ENCODE data around the gene CCDC88C.

Gene CCDC88C

DNA sequence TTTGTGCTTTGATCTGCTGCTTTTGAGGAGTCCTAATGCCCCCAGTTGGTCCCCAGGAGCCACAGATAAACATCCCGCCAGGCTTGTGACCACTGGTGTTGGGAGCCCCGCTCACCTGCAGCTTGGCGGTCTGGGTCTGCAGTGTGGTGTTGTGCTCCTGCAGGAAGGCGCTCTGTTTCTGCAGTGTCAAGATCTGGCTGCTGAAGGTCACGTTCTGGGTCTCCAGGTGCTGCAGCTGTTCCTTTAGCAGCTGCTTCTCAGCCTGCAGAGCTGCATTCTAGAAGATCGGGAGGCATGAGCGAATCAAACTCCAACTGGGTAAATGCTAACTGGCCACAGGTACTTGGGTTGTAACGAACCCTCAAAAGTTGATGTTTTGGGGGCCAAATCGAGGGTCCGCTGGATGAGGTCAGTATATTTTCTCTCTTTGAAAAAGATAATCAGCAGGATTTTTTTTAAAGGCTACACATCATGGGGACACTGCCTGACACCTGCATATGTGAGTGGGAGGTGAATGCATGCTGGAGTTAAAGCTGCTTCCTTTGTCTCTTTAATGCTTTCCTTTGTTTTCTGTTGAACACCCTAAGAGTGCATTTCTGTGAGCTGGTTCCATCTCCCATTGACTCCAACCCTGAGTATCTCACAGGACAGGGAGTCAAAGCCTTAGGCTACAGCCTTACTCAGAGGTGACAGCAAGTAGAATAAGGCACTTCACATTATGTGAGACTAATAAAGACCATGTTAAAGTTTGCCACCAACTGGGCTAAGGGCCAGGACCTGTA is 111.8 kb downstream of the CCDC88C start:
- Histone ChIP-seq H3K27me3 (ENCODE audit: insufficient read depth, poor library complexity, severe bottlenecking) (no peaks in the 10 kb centered on the region), H3K27ac (ENCODE audit: poor library complexity, severe bottlenecking) (no peak overlapping the region), H3K36me3 (ENCODE audit: low read depth) (peaks cover 76% of the 10 kb centered on the region), H3K4me1 (ENCODE audit: insufficient read depth, poor library complexity, severe bottlenecking) (no peaks in the 10 kb centered on the region), H3K4me3 (ENCODE audit: severe bottlenecking) (no peak overlapping the region), H3K9me3 (ENCODE audit: severe bottlenecking) (no peaks in the 10 kb centered on the region)
- TF ChIP-seq CTCF (IDR thresholded peaks at IDR 0.05; ENCODE audit: poor library complexity, severe bottlenecking): no peak
- DNase-seq (ENCODE audit: low spot score) (no peak), ATAC-seq (ENCODE audit: low read depth) (no peak)

DNA sequence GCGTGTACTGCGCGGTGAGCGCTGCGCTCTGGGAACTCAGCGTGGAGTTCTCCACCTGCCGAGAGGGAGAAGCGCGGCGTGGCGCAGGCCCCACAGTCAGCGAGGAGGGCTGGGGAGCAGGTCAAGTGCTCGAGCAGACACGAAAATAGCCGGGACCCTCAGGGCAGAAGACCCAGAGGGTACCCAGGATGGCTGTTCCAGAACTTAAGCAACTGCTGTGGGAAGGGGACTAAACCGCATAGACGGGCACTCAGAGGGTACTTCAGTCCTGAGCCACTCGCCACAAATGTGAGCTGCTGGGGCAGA is 113.7 kb downstream of the CCDC88C start:
- DNase-seq (ENCODE audit: low spot score): no peak
- H3K4me3 ChIP-seq (ENCODE audit: severe bottlenecking): no peak overlapping the region
- TF ChIP-seq CTCF (IDR thresholded peaks at IDR 0.05; ENCODE audit: poor library complexity, severe bottlenecking): no peak

DNA sequence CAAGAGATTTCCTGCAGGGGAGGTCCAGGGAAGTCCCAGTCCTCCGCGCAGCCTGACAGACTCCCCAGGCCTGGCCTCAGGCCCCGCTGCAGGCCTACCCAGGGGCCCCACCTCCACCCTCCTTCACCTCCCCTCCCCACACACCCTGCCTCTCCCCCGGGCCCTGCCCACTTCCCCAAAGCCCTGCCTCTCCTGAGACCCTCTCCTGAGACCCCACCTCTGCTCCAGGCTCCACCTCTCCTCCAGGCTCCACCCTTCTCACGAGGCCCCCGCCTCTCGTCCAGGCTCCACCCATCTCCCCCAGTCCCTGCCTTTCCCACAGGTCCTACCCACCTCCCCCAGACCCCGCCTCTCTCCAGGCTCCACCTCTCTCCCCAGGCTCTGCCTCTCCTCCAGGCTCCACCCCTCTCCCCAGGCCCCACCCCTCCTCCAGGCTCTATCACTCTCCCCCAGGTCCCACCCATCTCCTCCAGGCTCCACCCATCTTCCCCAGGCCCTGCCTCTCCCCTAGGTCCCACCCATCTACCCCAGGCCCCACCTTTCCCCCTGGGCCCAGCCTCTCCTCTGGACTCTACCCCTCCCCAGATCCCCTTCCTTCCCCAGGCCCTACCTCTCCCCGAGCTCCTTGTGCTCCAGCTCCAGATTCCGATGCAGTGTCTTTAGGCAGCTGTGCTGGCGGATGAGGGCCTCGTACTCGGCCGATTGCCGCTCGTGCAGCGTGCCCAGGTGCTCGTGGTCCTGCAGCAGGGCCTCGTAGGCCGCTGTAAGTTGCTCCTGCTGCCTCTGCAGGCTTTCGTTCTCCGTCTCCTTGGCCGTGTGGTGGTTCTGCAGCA is 114.3 kb downstream of the CCDC88C start:
- Histone ChIP-seq H3K9me3 (ENCODE audit: severe bottlenecking) (no peaks in the 10 kb centered on the region), H3K27ac (ENCODE audit: poor library complexity, severe bottlenecking) (no peak overlapping the region), H3K36me3 (ENCODE audit: low read depth) (peaks cover 75% of the 10 kb centered on the region), H3K4me1 (ENCODE audit: insufficient read depth, poor library complexity, severe bottlenecking) (no peaks in the 10 kb centered on the region), H3K27me3 (ENCODE audit: insufficient read depth, poor library complexity, severe bottlenecking) (no peaks in the 10 kb centered on the region), H3K4me3 (ENCODE audit: severe bottlenecking) (no peak overlapping the region)
- DNase-seq (ENCODE audit: low spot score) (no peak), ATAC-seq (ENCODE audit: low read depth) (peak; percentile 82)
- TF ChIP-seq CTCF (IDR thresholded peaks at IDR 0.05; ENCODE audit: poor library complexity, severe bottlenecking): no peak

More for the DNA sequence above, 113.7 kb downstream of the CCDC88C start:
- no peak overlapping the region for H3K27ac ChIP-seq (ENCODE audit: poor library complexity, severe bottlenecking)
- no peak for ATAC-seq (ENCODE audit: low read depth)
- no peaks in the 10 kb centered on the region for H3K4me1 ChIP-seq (ENCODE audit: insufficient read depth, poor library complexity, severe bottlenecking)
- no peaks in the 10 kb centered on the region for H3K9me3 ChIP-seq (ENCODE audit: severe bottlenecking)
- H3K36me3 ChIP-seq (ENCODE audit: low read depth): peaks cover 76% of the 10 kb centered on the region
- H3K27me3 ChIP-seq (ENCODE audit: insufficient read depth, poor library complexity, severe bottlenecking): no peaks in the 10 kb centered on the region

GRCh38 chr14:91302391-91302790 is 115.2 kb downstream of the CCDC88C start:
- Histone ChIP-seq H3K27ac (ENCODE audit: poor library complexity, severe bottlenecking) (no peak overlapping the region), H3K27me3 (ENCODE audit: insufficient read depth, poor library complexity, severe bottlenecking) (no peaks in the 10 kb centered on the region), H3K4me1 (ENCODE audit: insufficient read depth, poor library complexity, severe bottlenecking) (no peaks in the 10 kb centered on the region), H3K36me3 (ENCODE audit: low read depth) (peaks cover 71% of the 10 kb centered on the region), H3K9me3 (ENCODE audit: severe bottlenecking) (no peaks in the 10 kb centered on the region), H3K4me3 (ENCODE audit: severe bottlenecking) (no peak overlapping the region)
- no peak for TF ChIP-seq CTCF (IDR thresholded peaks at IDR 0.05; ENCODE audit: poor library complexity, severe bottlenecking)
- DNase-seq (ENCODE audit: low spot score): no peak
- no peak for ATAC-seq (ENCODE audit: low read depth)

Data from RWPE2 (cell line).